HFF-Myc (cell line): ENCODE data around the gene SPO11.

Experiments used
- DNase-seq: peaks from one replicate; pipeline ENCODE4 v3.0.0-alpha.2; 2011; ENCODE audit warnings: low read depth; ENCODE audit errors: extremely low read depth
- H3K4me3 ChIP-seq: replicated peaks from 2 replicates; pipeline ENCODE4 v1.5.1; 2011; ENCODE audit warnings: low read depth, mild to moderate bottlenecking, control low read depth, low read length
- CTCF ChIP-seq: IDR thresholded peaks from 2 replicates; pipeline ENCODE4 v1.5.1; 2012; ENCODE audit warnings: mild to moderate bottlenecking, low read depth, low read length, control low read depth; ENCODE audit errors: missing control alignments

The SPO11 gene

GRCh38 chr20:57293995-57294394 lies 35.6 kb upstream of the SPO11 start:
- no peak overlapping the region for H3K4me3 ChIP-seq
- no peak for TF ChIP-seq CTCF
- no peak for DNase-seq

- no peak for DNase-seq
- no peak overlapping the region for H3K4me3 ChIP-seq
- no peak for TF ChIP-seq CTCF
These were observed 35.1 kb upstream of the SPO11 start for GRCh38 chr20:57294550-57294949.

- TF ChIP-seq CTCF, result no peak
- peak; percentile 6 for DNase-seq
- no peak overlapping the region for H3K4me3 ChIP-seq
These were observed 31.1 kb upstream of the SPO11 start for GRCh38 chr20:57298457-57298856.

- no peak overlapping the region for H3K4me3 ChIP-seq
- no peak for TF ChIP-seq CTCF
- no peak for DNase-seq
These were observed 28.6 kb upstream of the SPO11 start for GRCh38 chr20:57301026-57301425.

GRCh38 chr20:57306747-57307146 lies 22.9 kb upstream of the SPO11 start:
- no peak overlapping the region for H3K4me3 ChIP-seq
- DNase-seq, result no peak
- no peak for TF ChIP-seq CTCF

GRCh38 chr20:57308451-57309271 lies 20.9 kb upstream of the SPO11 start:
- no peak for DNase-seq
- TF ChIP-seq CTCF, result no peak
- H3K4me3 ChIP-seq, result no peak overlapping the region

GRCh38 chr20:57309544-57310115 lies 20.0 kb upstream of the SPO11 start:
- TF ChIP-seq CTCF, result no peak
- H3K4me3 ChIP-seq, result no peak overlapping the region
- DNase-seq, result no peak
